ENCODE data around the gene CENPK. TPM values are rescaled to one million over a fixed set of nuclear protein-coding genes. Genes with fewer than 3 reads are reported as not detected.
"Not testable (repeated sequence)": the region's sequence is repeated elsewhere in the genome, so short reads cannot be mapped to it uniquely, and the experiment has no call there.

The CENPK gene
- total RNA-seq, 2 experiments from 2014 or later = 71.1 to 76.6 TPM

DNA sequence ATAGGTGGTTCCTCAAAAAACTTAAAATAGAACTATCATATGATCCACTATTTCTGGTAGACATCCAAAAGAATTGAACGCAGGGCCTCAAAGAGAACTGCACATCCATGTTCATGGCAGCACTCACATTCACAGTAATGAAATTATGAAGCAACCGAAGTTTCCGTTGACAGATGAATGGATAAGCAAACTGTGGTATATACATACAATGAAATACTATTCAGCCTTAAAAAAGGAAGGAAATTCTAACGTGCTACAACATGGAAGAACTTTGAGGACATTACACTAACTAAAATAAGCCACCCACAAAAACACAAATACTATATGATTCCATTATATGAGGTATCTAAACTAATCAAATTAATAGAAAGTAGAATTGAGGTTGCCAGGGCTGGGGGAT lies 18.5 kb downstream of the CENPK start:
- H3K9me3 Mint-ChIP-seq = no peaks in the 10 kb centered on the region
- H3K27me3 Mint-ChIP-seq = no peaks in the 10 kb centered on the region
- H3K4me3 Mint-ChIP-seq = no peak overlapping the region
- H3K27ac Mint-ChIP-seq = no peak overlapping the region
- peaks cover 62% of the 10 kb centered on the region for H3K36me3 Mint-ChIP-seq
- peaks cover 5% of the 10 kb centered on the region for H3K4me1 Mint-ChIP-seq
- DNase-seq = no peak

- H3K27me3 Mint-ChIP-seq = no peaks in the 10 kb centered on the region
- DNase-seq = no peak
- H3K9me3 Mint-ChIP-seq = no peaks in the 10 kb centered on the region
- peaks cover 52% of the 10 kb centered on the region for H3K36me3 Mint-ChIP-seq
- no peak overlapping the region for H3K27ac Mint-ChIP-seq
- H3K4me1 Mint-ChIP-seq = peaks cover 5% of the 10 kb centered on the region
- no peak overlapping the region for H3K4me3 Mint-ChIP-seq
Observed at GRCh38 chr5:65539827-65540226, 23.1 kb downstream of the CENPK start.

GRCh38 chr5:65535529-65535987 lies 27.4 kb downstream of the CENPK start:
- DNase-seq = no peak
- Mint-ChIP-seq H3K27ac (no peak overlapping the region), H3K4me1 (no peaks in the 10 kb centered on the region), H3K27me3 (no peaks in the 10 kb centered on the region), H3K9me3 (no peaks in the 10 kb centered on the region), H3K4me3 (no peak overlapping the region), H3K36me3 (peaks cover 29% of the 10 kb centered on the region)

DNA sequence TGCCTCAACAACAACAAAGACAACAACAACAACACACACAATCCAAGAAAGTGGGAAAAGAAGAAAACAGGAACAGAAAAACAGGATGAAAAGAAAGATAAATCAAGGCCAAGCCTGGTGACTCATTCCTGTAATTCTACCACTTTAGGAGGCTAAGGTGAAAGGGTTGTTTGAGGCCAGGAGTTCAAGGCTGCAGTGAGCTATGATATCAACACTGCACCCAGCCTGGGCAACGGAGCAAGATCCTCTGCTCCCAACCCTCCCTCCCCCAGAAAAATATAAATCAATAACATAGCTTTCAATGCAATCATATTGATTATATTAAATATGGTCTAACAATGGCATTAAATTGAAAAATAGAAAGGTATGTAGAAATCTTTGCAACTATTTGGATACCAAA lies 32.1 kb downstream of the CENPK start:
- Mint-ChIP-seq H3K27me3 (no peaks in the 10 kb centered on the region), H3K4me1 (no peaks in the 10 kb centered on the region), H3K9me3 (no peaks in the 10 kb centered on the region), H3K4me3 (no peak overlapping the region), H3K27ac (no peak overlapping the region), H3K36me3 (peaks cover 18% of the 10 kb centered on the region)
- DNase-seq = no peak

DNA sequence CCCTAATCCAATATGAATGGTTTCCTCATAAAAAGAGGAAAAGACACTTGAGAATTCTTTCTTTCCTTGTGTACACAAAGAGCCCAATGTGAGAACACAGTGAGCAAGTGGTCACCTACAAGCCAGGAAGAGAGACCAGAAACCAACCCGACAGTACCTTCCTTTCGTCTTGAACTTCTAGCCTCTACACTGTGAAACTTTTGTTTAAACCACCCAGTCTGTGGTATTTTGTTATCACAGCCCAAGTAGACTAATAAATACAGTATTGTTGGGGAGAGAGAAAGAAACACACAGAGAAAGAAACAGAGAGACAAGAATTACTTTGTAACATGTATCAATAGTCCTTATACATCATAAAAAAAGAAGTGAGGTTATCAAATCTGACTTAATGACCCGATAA lies 37.2 kb downstream of the CENPK start:
- no peaks in the 10 kb centered on the region for H3K9me3 Mint-ChIP-seq
- H3K27me3 Mint-ChIP-seq = no peaks in the 10 kb centered on the region
- no peak overlapping the region for H3K4me3 Mint-ChIP-seq
- H3K27ac Mint-ChIP-seq = no peak overlapping the region
- H3K36me3 Mint-ChIP-seq = peaks cover 22% of the 10 kb centered on the region
- H3K4me1 Mint-ChIP-seq = no peaks in the 10 kb centered on the region
- no peak for DNase-seq

GRCh38 chr5:65512170-65512937 lies 50.6 kb downstream of the CENPK start:
- Mint-ChIP-seq H3K4me3 (no peak overlapping the region), H3K4me1 (no peaks in the 10 kb centered on the region), H3K36me3 (peaks cover 11% of the 10 kb centered on the region), H3K9me3 (peaks cover 2% of the 10 kb centered on the region), H3K27me3 (no peaks in the 10 kb centered on the region), H3K27ac (no peak overlapping the region)
- DNase-seq = no peak

- Mint-ChIP-seq H3K9me3 (no peaks in the 10 kb centered on the region), H3K4me3 (no peak overlapping the region), H3K27me3 (no peaks in the 10 kb centered on the region), H3K27ac (no peak overlapping the region), H3K36me3 (no peaks in the 10 kb centered on the region), H3K4me1 (peaks cover 2% of the 10 kb centered on the region)
- DNase-seq = no peak
Observed at GRCh38 chr5:65508978-65509377, 54.0 kb downstream of the CENPK start.

DNA sequence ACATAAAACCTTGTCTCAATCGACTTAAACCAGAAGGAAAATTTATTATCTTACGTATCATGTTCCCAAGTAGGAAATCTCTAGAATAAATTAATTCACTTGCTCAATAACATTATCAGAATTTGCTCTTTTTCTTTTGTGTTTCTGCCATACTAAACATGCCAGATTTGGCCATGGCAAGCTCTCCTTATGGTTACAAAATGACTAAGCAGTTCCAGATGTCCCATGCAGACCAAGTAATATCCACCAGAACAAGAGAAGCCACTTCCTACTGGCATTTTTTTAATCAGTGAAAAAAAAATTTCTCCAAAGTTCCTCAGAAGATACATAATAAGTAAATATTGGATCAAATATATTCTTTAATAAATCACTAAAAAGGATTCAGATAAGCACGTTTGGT lies 56.0 kb downstream of the CENPK start:
- Mint-ChIP-seq H3K27me3 (no peaks in the 10 kb centered on the region), H3K4me1 (peaks cover 2% of the 10 kb centered on the region), H3K9me3 (no peaks in the 10 kb centered on the region), H3K36me3 (peaks cover 3% of the 10 kb centered on the region), H3K4me3 (no peak overlapping the region), H3K27ac (no peak overlapping the region)
- no peak for DNase-seq

GRCh38 chr5:65489119-65489518 lies 73.8 kb downstream of the CENPK start:
- Mint-ChIP-seq H3K36me3 (no peaks in the 10 kb centered on the region), H3K27ac (no peak overlapping the region), H3K27me3 (no peaks in the 10 kb centered on the region), H3K4me3 (no peak overlapping the region), H3K4me1 (no peaks in the 10 kb centered on the region), H3K9me3 (no peaks in the 10 kb centered on the region)
- DNase-seq = no peak

DNA sequence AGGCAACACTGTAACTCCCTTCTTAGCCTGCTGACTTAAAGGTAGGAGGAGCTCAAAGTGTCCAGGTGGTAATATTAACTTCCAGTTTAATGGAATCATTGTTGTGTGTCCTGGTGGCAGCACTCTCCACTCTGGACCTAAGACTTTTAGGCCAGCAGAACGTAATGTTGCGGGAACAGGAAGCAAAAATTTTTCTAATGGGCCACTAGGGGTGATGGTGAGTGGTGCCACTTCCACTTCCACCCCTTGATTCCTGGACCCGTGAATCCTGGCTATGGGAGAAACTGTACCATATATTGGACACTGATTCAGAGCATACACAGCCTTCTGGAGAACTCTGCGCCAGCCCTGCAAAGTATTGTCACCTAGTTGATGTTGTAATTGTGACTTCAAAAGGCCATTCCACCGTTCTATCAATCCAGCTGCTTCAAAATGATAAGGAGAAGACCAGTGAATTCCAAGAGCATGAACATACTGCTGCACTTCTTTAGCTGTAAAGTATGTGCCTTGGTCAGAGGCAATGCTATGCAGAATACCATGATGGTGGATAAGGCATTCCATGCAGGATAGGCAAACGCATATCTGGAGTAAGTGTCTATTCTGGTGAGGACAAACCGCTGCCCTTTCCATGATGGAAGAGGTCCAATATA lies 74.8 kb downstream of the CENPK start:
- not testable (repeated sequence) for H3K9me3 Mint-ChIP-seq, H3K36me3 Mint-ChIP-seq, DNase-seq, H3K27ac Mint-ChIP-seq, H3K4me1 Mint-ChIP-seq, H3K27me3 Mint-ChIP-seq, H3K4me3 Mint-ChIP-seq

DNA sequence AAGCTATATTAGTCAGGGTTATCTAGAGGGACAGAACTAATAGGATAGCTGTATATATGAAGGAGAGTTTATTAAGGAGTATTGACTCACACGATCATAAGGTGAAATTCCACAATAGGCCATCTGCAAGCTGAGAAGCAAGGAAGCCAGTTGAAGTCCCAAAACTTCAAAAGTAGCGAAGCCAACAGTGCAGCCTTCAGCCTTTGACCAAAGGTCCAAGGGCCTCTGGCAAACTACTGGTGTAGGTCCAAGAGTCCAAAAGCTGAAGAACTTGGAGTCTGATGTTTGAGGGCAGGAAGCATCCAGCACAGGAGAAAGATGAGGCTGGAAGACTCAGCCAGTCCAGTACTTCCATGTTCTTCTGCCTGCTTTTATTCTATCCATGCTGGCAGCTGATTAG lies 76.2 kb downstream of the CENPK start:
- H3K27me3 Mint-ChIP-seq, DNase-seq, H3K9me3 Mint-ChIP-seq, H3K4me3 Mint-ChIP-seq, H3K27ac Mint-ChIP-seq, H3K36me3 Mint-ChIP-seq: not testable (repeated sequence)
- H3K4me1 Mint-ChIP-seq = peaks cover 11% of the 10 kb centered on the region

GRCh38 chr5:65485405-65485804 lies 77.6 kb downstream of the CENPK start:
- Mint-ChIP-seq H3K4me3 (no peak overlapping the region), H3K27me3 (no peaks in the 10 kb centered on the region), H3K27ac (no peak overlapping the region), H3K9me3 (no peaks in the 10 kb centered on the region), H3K4me1 (peaks cover 12% of the 10 kb centered on the region), H3K36me3 (no peaks in the 10 kb centered on the region)
- DNase-seq = no peak

- no peaks in the 10 kb centered on the region for H3K36me3 Mint-ChIP-seq
- H3K4me3 Mint-ChIP-seq = no peak overlapping the region
- no peaks in the 10 kb centered on the region for H3K9me3 Mint-ChIP-seq
- peaks cover 12% of the 10 kb centered on the region for H3K4me1 Mint-ChIP-seq
- no peak for DNase-seq
- no peaks in the 10 kb centered on the region for H3K27me3 Mint-ChIP-seq
- peak overlapping the region; percentile 82 for H3K27ac Mint-ChIP-seq
Observed at GRCh38 chr5:65483546-65484346, 79.2 kb downstream of the CENPK start.

DNA sequence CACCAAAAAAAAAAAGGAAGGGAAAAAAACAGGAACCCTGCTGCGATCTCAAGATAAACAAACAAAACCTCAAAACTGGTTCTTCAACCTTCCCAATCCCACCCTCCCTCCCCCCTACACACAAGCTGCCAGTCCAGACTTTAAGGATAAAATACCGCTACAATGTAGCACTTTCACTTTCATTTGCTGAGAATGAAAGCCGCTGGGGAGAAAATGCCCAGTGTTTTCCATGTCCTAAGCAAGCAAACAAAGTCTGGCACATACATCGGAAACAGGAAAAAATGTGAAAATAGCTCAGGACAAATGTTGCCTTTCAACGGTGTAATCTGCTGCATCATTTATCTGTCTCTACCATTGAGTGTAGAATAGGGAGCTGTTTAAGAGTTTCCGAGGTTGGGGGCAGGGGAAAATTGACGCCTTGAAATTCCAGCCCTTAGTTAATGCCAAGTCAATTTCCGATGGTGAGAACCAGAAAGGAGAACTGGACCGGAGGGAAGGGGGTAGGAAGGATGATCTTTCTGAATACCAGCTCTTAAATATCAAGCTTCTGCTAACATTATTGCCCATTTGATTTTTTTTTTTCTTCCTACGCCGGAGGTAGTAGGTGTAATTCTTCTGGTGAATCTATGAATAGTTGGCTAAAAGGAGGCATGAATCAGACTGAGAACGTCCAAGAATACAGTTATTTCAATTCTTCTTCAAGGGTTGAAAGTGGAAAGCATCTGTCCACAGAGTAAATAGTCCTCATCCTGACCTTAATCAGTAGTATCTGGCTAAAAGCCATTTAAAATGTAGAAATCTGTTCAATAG lies 80.0 kb downstream of the CENPK start:
- Mint-ChIP-seq H3K9me3 (no peaks in the 10 kb centered on the region), H3K36me3 (no peaks in the 10 kb centered on the region), H3K4me3 (no peak overlapping the region), H3K4me1 (peaks cover 12% of the 10 kb centered on the region), H3K27me3 (no peaks in the 10 kb centered on the region), H3K27ac (peak overlapping the region; percentile 82)
- DNase-seq = no peak

DNA sequence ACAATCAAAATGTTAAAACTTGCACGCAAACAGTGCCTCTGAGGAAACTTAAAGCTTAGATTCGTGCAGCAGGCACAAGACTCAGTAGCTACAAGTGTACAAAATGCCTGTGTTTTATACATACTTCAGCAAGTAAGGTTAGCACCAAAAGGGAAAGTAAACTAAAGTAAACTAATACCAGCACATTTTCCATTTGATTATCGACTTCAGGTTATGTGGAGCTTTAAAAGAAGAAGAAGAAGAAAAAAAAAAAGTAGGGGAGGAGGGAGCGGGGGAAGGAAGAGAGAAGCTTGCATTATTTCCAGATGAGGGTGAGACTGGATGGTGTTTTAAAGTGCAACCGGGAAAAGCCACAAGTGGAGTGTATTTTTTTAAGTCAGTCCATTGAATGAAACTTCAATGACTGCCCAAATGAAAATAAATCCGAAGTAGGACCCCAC lies 80.7 kb downstream of the CENPK start:
- H3K9me3 Mint-ChIP-seq = no peaks in the 10 kb centered on the region
- H3K27ac Mint-ChIP-seq = peak overlapping the region; percentile 82
- H3K4me3 Mint-ChIP-seq = no peak overlapping the region
- DNase-seq = no peak
- H3K4me1 Mint-ChIP-seq = peaks cover 12% of the 10 kb centered on the region
- H3K36me3 Mint-ChIP-seq = no peaks in the 10 kb centered on the region
- H3K27me3 Mint-ChIP-seq = no peaks in the 10 kb centered on the region

All from activated naive CD8-positive, alpha-beta T cell treated with anti-CD3 and anti-CD28 coated beads for 36 hours (primary cell).